Activated CD4-positive, CD25-positive, alpha-beta regulatory T cell (primary cell): ENCODE results near the gene CPSF7.
A peak's percentile ranks its signal among the peaks of the same experiment; 100 is the strongest.
"Not testable (repeated sequence)": the region's sequence is repeated elsewhere in the genome, so short reads cannot be mapped to it uniquely, and the experiment has no call there.

Experiments used
- DNase-seq, 4 experiments: peaks; one replicate each; lab custom pipeline; 2025; lab: John Stamatoyannopoulos, UW

The CPSF7 gene

DNA sequence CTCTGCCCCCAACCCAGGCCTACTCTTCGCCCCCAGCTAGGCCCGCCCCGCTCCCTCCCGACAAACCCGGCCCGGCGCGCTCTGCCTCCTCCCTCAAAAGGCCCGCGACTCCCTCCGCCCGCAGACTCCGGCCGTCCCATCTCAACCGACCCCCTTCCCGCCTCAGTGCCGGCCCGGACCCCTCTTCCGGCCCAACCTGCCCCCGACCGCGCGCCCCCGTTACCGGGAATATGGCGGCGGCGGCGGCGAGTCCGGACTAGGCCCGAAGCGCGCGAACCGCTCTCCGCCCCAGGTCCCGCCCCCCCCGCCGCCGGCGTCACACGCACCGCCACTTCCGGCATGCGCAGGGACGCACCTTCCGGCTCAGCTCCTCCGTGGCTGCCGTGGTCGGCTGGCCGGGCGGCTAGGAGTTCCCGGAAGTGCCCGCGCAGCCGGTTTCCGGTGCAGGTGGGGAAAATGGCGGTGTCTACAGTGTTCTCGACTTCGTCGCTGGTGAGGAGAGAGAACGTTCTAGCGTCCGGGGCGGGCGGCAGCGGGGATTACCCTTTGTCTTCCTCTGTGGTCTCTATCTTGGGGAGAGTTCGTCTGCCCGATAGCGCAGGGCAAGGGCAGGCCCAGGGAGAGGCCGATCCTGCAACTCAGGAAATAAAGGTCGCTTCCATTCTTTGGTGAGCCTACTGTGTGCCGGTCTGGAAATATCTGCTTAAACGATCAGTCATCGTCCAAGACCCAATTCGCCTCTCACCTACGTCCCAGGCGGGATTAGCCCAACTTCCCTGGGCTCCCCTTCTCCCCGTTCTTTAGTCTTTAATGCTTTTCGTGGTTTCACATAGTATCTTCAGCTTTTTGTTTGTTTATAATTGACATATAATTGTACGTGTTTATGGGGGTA, at the start of gene CPSF7, which contains the start of gene SDHAF2:
Gene CPSF7, minus strand, starts transcription at position 285 of the 892 bp plus-strand sequence. CDS start 740 bp downstream, outside the sequence.
Gene SDHAF2, plus strand, starts transcription at position 434 of the 892 bp plus-strand sequence. Its CDS starts 23 bp downstream, at position 457.
- DNase-seq, result peak; percentile 95 to 98 (median 97)

GRCh38 chr11:61477727-61478148, 48.0 kb upstream of the CPSF7 start:
- DNase-seq, result peak in 3 of 4 experiments; percentile 9 to 45 (median 42)

GRCh38 chr11:61477126-61477525, 47.4 kb upstream of the CPSF7 start:
- DNase-seq, result no peak

- no peak for DNase-seq
Observed at GRCh38 chr11:61476371-61476770, 46.6 kb upstream of the CPSF7 start.

GRCh38 chr11:61475433-61475832, 45.7 kb upstream of the CPSF7 start:
- DNase-seq, result no peak

- no peak for DNase-seq
Observed at GRCh38 chr11:61474013-61474643, 44.4 kb upstream of the CPSF7 start.

DNA sequence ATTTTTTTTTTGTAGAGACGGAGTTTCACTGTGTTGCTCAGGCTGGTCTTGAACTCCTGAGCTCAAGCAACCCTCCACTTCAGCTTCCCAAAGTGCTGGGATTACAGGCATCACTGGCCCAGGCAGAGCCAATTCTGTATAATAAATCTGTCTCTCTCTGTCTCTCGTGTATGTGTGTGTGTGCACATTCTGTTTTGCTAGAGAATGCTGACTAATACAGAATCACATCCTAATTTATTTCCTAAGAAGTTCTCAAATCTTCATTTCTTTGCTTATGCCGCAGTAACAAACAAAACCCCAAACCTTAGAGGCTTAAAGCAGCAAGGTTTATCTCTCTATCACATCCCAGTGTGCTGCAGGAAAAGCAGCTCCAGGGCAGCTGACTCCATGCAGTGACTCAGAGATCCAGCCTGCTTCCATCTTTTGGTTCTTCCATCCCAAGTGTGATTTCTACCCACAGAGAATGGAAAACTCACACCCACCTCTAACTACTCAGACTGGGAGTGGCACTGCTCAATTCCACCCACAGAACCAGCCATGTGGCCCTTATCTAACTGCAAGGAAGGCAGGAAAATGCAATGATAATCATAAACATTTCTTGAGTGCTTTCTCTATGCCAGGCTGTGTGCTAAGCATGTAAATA, 43.7 kb upstream of the CPSF7 start:
- no peak for DNase-seq

- no peak for DNase-seq
Observed at GRCh38 chr11:61472868-61473267, 43.1 kb upstream of the CPSF7 start.

DNA sequence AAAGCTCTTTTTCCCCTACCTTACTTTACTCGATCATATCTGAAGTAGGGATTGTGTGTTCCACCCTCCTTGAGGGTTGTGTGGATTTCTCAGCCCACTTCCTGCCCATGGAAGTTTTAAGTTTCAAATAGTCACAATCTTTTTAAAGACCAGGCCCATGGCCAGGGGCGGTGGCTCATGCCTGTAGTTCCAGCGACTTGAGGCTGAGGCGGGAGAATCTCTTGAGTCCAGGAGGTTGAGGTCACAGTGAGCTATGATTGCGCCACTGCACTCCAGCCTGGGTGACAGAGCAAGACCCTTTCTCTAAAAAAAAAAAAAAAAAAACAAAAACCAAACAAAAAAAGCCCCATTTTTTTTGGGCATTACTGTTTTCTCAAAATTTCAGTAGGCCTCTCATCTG, 42.5 kb upstream of the CPSF7 start:
- no peak for DNase-seq

- no peak for DNase-seq
Observed at GRCh38 chr11:61468002-61468401, 38.2 kb upstream of the CPSF7 start.

GRCh38 chr11:61467602-61468001, 37.8 kb upstream of the CPSF7 start:
- DNase-seq, result not testable (repeated sequence)

- DNase-seq, result no peak
Observed at GRCh38 chr11:61460986-61461385, 31.2 kb upstream of the CPSF7 start.

GRCh38 chr11:61460474-61460881, 30.7 kb upstream of the CPSF7 start:
- no peak for DNase-seq

- DNase-seq, result no peak
Observed at GRCh38 chr11:61454520-61454919, 24.7 kb upstream of the CPSF7 start.

- DNase-seq, result no peak
Observed at GRCh38 chr11:61453695-61454094, 23.9 kb upstream of the CPSF7 start.

- no peak for DNase-seq
Observed at GRCh38 chr11:61452825-61453224, 23.1 kb upstream of the CPSF7 start.

- DNase-seq, result no peak
Observed at GRCh38 chr11:61448552-61448927, 18.8 kb upstream of the CPSF7 start.

DNA sequence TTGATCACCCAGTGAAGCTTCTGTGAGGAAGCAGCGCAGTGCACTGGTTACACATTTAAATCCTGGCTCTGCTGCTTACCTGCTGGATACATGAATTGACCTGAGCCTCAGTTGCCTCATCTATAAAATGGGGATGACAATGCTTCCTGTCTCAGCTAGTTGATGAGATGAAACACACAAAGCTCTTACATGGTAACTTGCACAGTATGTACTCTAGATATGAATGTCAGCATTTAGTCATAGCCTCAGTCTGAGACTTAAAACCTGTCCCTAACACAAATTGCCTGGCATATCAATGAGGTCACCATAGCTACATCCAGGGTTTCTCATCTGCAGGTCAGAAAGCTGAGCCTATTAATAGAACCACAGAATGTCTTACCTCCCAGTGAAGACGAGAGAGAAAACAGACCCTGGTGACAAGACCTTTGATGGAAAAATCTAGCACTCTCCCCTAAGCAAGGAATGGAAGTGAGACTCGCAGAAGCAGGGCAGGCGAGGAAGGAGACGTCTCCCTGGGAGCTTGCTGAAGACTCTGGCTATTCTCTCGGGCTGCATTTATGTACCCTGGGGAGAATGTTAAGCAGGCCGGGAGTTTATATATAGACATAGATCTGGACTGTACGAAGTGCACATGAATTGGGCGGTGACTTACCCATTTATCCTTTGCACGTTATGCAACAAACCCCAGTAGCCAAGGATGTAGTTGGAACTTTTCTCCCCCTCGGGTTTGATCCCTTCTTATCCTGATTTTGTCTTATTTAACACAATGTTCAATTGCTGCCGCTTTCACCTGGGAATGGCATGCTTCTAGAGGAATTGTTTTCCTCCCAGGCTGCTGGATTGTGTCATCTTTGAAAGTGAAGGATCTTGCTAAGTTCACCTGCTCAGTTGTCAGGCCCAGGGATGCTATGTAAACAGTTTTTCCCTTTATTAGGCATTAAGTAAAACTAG, 18.1 kb upstream of the CPSF7 start:
- no peak for DNase-seq

GRCh38 chr11:61446211-61446651, 16.5 kb upstream of the CPSF7 start:
- peak; percentile 41 to 69 (median 52) for DNase-seq

GRCh38 chr11:61445516-61445915, 15.7 kb upstream of the CPSF7 start:
- no peak for DNase-seq

- no peak for DNase-seq
Observed at GRCh38 chr11:61442616-61443015, 12.8 kb upstream of the CPSF7 start.
